Measurements from ENCODE around the gene ANO3.

ANO3 gene

DNA sequence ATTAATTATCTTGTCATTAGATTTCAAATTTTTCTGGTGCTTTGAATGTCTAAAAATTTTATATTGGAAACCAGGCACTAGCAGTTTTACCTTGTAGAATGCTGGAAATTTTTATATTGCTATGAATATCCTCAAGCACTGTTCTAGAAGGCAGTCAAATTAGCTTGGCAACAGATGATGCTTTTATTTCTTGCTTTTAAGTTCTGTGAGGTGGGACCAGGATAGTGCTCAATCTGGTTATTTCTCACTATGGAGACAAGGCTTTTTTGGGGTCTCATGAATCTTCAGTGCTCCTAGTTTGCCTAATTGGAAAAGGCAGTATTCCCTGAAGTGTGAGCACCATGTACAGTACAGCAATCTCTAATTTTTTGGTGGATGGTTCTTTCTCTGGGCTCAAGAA, 27.1 kb downstream of the ANO3 start:
- TF ChIP-seq YY1 (IDR thresholded peaks at IDR 0.05; ENCODE audit: insufficient read depth, insufficient read length) (no peak), ZNF274 (IDR thresholded peaks at IDR 0.05; ENCODE audit: low read depth, low read length) (no peak), SUZ12 (IDR thresholded peaks at IDR 0.05; ENCODE audit: extremely low read depth, insufficient read depth, insufficient read length) (no peak)
- no peaks in the 10 kb centered on the region for H3K4me1 ChIP-seq (ENCODE audit: insufficient read depth, insufficient read length)
- H3K9me3 ChIP-seq (ENCODE audit: insufficient read depth, low read length), result peaks cover 4% of the 10 kb centered on the region; the same call in 1 of the 2 replicates
- H3K27me3 ChIP-seq (ENCODE audit: insufficient read depth, insufficient read length), result no peaks in the 10 kb centered on the region
- no peak for DNase-seq (ENCODE audit: low read depth, low spot score)
- H3K4me3 ChIP-seq (ENCODE audit: insufficient read length, low read depth), result no peak overlapping the region
- H3K36me3 ChIP-seq (ENCODE audit: insufficient read depth, insufficient read length, low read length), result no peaks in the 10 kb centered on the region
- H3K9ac ChIP-seq (ENCODE audit: insufficient read length, low read depth), result no peak overlapping the region

DNA sequence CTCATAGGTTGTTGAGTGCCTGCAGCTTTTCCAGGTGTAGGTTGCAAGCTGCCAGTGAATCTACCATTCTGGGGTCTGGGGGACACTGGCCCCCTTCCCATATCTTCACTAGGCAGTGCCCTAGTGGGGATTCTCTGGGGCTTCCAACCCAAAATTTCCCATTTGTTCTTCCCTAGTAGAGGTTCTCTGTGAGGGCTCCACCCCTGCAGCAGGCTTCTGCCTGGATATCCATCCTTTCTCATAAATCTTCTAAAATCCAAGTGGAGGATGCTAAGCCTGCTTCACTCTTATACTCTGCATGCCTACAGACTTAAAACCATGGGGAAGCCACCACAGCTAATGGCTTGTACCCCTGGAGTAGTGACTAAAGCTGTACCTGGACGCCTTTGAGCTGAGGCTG, 33.4 kb downstream of the ANO3 start:
- DNase-seq (ENCODE audit: low read depth, low spot score), result no peak
- Histone ChIP-seq H3K9me3 (ENCODE audit: insufficient read depth, low read length) (peaks cover 18% of the 10 kb centered on the region), H3K27me3 (ENCODE audit: insufficient read depth, insufficient read length) (no peaks in the 10 kb centered on the region), H3K36me3 (ENCODE audit: insufficient read depth, insufficient read length, low read length) (no peaks in the 10 kb centered on the region), H3K4me3 (ENCODE audit: insufficient read length, low read depth) (no peak overlapping the region), H3K4me1 (ENCODE audit: insufficient read depth, insufficient read length) (no peaks in the 10 kb centered on the region), H3K9ac (ENCODE audit: insufficient read length, low read depth) (no peak overlapping the region)
- no peak for TF ChIP-seq ZNF274 (IDR thresholded peaks at IDR 0.05; ENCODE audit: low read depth, low read length)
- TF ChIP-seq YY1 (IDR thresholded peaks at IDR 0.05; ENCODE audit: insufficient read depth, insufficient read length), result no peak
- no peak for TF ChIP-seq SUZ12 (IDR thresholded peaks at IDR 0.05; ENCODE audit: extremely low read depth, insufficient read depth, insufficient read length)

DNA sequence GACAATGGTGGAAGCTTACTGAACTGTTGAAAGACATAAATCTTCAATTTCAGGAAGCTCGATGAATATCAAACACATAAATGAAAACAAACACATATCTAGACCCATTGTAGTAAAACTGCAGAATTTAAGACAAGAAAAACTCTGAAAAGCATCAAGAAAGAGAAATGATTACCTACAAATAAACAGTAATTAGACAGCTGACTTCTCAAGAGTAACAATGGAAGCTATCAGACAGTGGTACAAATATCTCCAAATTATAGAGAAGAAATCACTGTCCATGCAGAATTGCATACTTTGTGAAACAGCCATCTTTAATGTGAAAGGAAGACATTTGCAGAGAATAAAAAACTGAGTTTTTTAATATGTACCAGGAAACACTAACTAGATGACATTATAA, 45.7 kb downstream of the ANO3 start:
- TF ChIP-seq YY1 (IDR thresholded peaks at IDR 0.05; ENCODE audit: insufficient read depth, insufficient read length), result no peak
- TF ChIP-seq ZNF274 (IDR thresholded peaks at IDR 0.05; ENCODE audit: low read depth, low read length), result no peak
- no peak for TF ChIP-seq SUZ12 (IDR thresholded peaks at IDR 0.05; ENCODE audit: extremely low read depth, insufficient read depth, insufficient read length)
- no peak overlapping the region for H3K4me3 ChIP-seq (ENCODE audit: insufficient read length, low read depth)

DNA sequence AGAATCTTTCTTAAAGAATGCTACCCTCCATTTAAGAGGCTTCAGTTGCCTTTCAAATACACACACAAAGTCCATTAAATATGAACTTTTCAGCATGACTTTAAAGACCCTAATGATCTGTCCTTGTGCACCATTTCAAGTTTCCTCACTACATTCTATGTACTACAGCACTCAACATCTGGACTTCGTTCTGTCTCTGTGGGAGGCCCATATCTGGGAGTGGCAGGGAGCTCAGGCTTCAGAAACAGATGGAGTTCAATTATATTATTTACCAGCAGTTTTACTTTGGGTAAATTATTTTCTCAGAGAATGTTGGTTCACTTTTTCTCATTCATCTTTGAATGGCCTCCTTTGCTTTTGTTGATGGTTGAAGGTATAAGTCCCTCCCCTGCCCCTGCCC, 67.4 kb downstream of the ANO3 start:
- Histone ChIP-seq H3K36me3 (ENCODE audit: insufficient read depth, insufficient read length, low read length) (no peaks in the 10 kb centered on the region), H3K4me3 (ENCODE audit: insufficient read length, low read depth) (no peak overlapping the region), H3K4me1 (ENCODE audit: insufficient read depth, insufficient read length) (no peaks in the 10 kb centered on the region), H3K9me3 (ENCODE audit: insufficient read depth, low read length) (no peaks in the 10 kb centered on the region), H3K27me3 (ENCODE audit: insufficient read depth, insufficient read length) (no peaks in the 10 kb centered on the region), H3K9ac (ENCODE audit: insufficient read length, low read depth) (no peak overlapping the region)
- DNase-seq (ENCODE audit: low read depth, low spot score), result no peak
- no peak for TF ChIP-seq SUZ12 (IDR thresholded peaks at IDR 0.05; ENCODE audit: extremely low read depth, insufficient read depth, insufficient read length)
- TF ChIP-seq YY1 (IDR thresholded peaks at IDR 0.05; ENCODE audit: insufficient read depth, insufficient read length), result no peak
- TF ChIP-seq ZNF274 (IDR thresholded peaks at IDR 0.05; ENCODE audit: low read depth, low read length), result no peak

More for the DNA sequence above, 45.7 kb downstream of the ANO3 start:
- DNase-seq (ENCODE audit: low read depth, low spot score), result no peak
- no peaks in the 10 kb centered on the region for H3K4me1 ChIP-seq (ENCODE audit: insufficient read depth, insufficient read length)
- H3K27me3 ChIP-seq (ENCODE audit: insufficient read depth, insufficient read length), result no peaks in the 10 kb centered on the region
- peaks cover 13% of the 10 kb centered on the region for H3K9me3 ChIP-seq (ENCODE audit: insufficient read depth, low read length)
- no peak overlapping the region for H3K9ac ChIP-seq (ENCODE audit: insufficient read length, low read depth)
- no peaks in the 10 kb centered on the region for H3K36me3 ChIP-seq (ENCODE audit: insufficient read depth, insufficient read length, low read length)

GRCh38 chr11:26410706-26411366, 78.9 kb downstream of the ANO3 start:
- Histone ChIP-seq H3K9me3 (ENCODE audit: insufficient read depth, low read length) (no peaks in the 10 kb centered on the region), H3K27me3 (ENCODE audit: insufficient read depth, insufficient read length) (no peaks in the 10 kb centered on the region), H3K9ac (ENCODE audit: insufficient read length, low read depth) (no peak overlapping the region), H3K4me3 (ENCODE audit: insufficient read length, low read depth) (no peak overlapping the region), H3K4me1 (ENCODE audit: insufficient read depth, insufficient read length) (no peaks in the 10 kb centered on the region), H3K36me3 (ENCODE audit: insufficient read depth, insufficient read length, low read length) (no peaks in the 10 kb centered on the region)
- no peak for DNase-seq (ENCODE audit: low read depth, low spot score)
- TF ChIP-seq YY1 (IDR thresholded peaks at IDR 0.05; ENCODE audit: insufficient read depth, insufficient read length) (no peak), SUZ12 (IDR thresholded peaks at IDR 0.05; ENCODE audit: extremely low read depth, insufficient read depth, insufficient read length) (no peak), ZNF274 (IDR thresholded peaks at IDR 0.05; ENCODE audit: low read depth, low read length) (no peak)

DNA sequence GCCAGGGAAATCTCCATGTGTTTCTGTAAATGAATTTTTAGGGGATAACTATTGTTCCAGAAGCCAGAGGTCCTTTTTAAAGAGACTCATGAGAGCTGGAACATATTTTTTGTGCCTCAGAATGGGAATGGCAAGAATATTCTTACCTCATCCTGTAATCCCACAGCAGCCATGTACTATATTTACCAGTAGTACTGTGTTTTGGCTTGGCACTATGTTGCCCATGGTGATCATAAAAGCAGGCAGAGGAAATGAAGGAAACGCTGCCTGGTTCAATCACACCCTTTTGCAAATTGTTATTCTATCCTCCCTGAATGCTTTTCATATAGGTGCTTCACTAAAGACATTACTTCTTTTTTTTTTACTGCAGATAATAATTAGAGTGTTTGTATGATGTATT, 81.0 kb downstream of the ANO3 start:
- no peaks in the 10 kb centered on the region for H3K9me3 ChIP-seq (ENCODE audit: insufficient read depth, low read length)
- no peaks in the 10 kb centered on the region for H3K27me3 ChIP-seq (ENCODE audit: insufficient read depth, insufficient read length)
- no peak overlapping the region for H3K4me3 ChIP-seq (ENCODE audit: insufficient read length, low read depth)
- TF ChIP-seq YY1 (IDR thresholded peaks at IDR 0.05; ENCODE audit: insufficient read depth, insufficient read length) (no peak), SUZ12 (IDR thresholded peaks at IDR 0.05; ENCODE audit: extremely low read depth, insufficient read depth, insufficient read length) (no peak), ZNF274 (IDR thresholded peaks at IDR 0.05; ENCODE audit: low read depth, low read length) (no peak)
- no peaks in the 10 kb centered on the region for H3K36me3 ChIP-seq (ENCODE audit: insufficient read depth, insufficient read length, low read length)
- H3K9ac ChIP-seq (ENCODE audit: insufficient read length, low read depth), result no peak overlapping the region
- H3K4me1 ChIP-seq (ENCODE audit: insufficient read depth, insufficient read length), result no peaks in the 10 kb centered on the region
- no peak for DNase-seq (ENCODE audit: low read depth, low spot score)

- Histone ChIP-seq H3K9ac (ENCODE audit: insufficient read length, low read depth) (no peak overlapping the region), H3K27me3 (ENCODE audit: insufficient read depth, insufficient read length) (no peaks in the 10 kb centered on the region), H3K36me3 (ENCODE audit: insufficient read depth, insufficient read length, low read length) (no peaks in the 10 kb centered on the region), H3K4me3 (ENCODE audit: insufficient read length, low read depth) (no peak overlapping the region), H3K9me3 (ENCODE audit: insufficient read depth, low read length) (no peaks in the 10 kb centered on the region), H3K4me1 (ENCODE audit: insufficient read depth, insufficient read length) (no peaks in the 10 kb centered on the region)
- no peak for TF ChIP-seq SUZ12 (IDR thresholded peaks at IDR 0.05; ENCODE audit: extremely low read depth, insufficient read depth, insufficient read length)
- no peak for TF ChIP-seq YY1 (IDR thresholded peaks at IDR 0.05; ENCODE audit: insufficient read depth, insufficient read length)
- TF ChIP-seq ZNF274 (IDR thresholded peaks at IDR 0.05; ENCODE audit: low read depth, low read length), result no peak
- no peak for DNase-seq (ENCODE audit: low read depth, low spot score)
Measured at GRCh38 chr11:26418386-26418912, 86.5 kb downstream of the ANO3 start.

Measured in NT2/D1 (cell line).